SU-DHL-6 (cell line): ENCODE data around the gene RNU6-8.

Source experiments
- H2AFZ ChIP-seq: fragments of 200-600 bp; sonication (generic); 2 replicates; pipeline ENCODE4 v1.6.1; 2014; ENCODE audit warnings: low read depth, mild to moderate bottlenecking, moderate library complexity, mixed read lengths, antibody characterized with exemption, low read length; ENCODE audit not compliant: severe bottlenecking
- H3F3A ChIP-seq: fragments of 200-600 bp; shearing (Covaris generic); 2 replicates; pipeline ENCODE4 v1.6.0; 2016; ENCODE audit warnings: antibody characterized with exemption, mild to moderate bottlenecking; ENCODE audit not compliant: insufficient read depth
- H3K27ac ChIP-seq: fragments of 200-600 bp; sonication (generic); 2 replicates; pipeline ENCODE4 v1.5.1; 2016; ENCODE audit warnings: low read depth, mild to moderate bottlenecking, low read length, moderate library complexity, mixed read lengths
- H3K27me3 ChIP-seq: fragments of 200-600 bp; sonication (generic), shearing (Covaris generic); 2 replicates; pipeline ENCODE4 v1.6.0; 2014; ENCODE audit warnings: mild to moderate bottlenecking, low read length
- H3K36me3 ChIP-seq: fragments of 200-600 bp; sonication (generic); 2 replicates; pipeline ENCODE4 v1.6.1; 2014; ENCODE audit warnings: mild to moderate bottlenecking, low read length, mixed read lengths
- H3K4me2 ChIP-seq: fragments of 300-600, 200-600 bp; shearing (Covaris generic), sonication (generic); 2 replicates; pipeline ENCODE4 v1.6.0; 2014; ENCODE audit warnings: low read length, low read depth, mild to moderate bottlenecking; ENCODE audit not compliant: poor library complexity, severe bottlenecking
- H3K4me3 ChIP-seq: fragments of 200-600 bp; sonication (generic); 2 replicates; pipeline ENCODE4 v1.5.1; 2014; ENCODE audit warnings: antibody characterized with exemption, low read length, mild to moderate bottlenecking, mixed read lengths; ENCODE audit not compliant: insufficient read depth, poor library complexity, severe bottlenecking
- H3K79me2 ChIP-seq: fragments of 200-600 bp; sonication (generic); 2 replicates; pipeline ENCODE4 v1.6.1; 2014; ENCODE audit warnings: mild to moderate bottlenecking, low read length, moderate library complexity; ENCODE audit not compliant: insufficient read depth
- H3K9ac ChIP-seq: fragments of 200-600 bp; sonication (generic); 2 replicates; pipeline ENCODE4 v1.7.0; 2014; ENCODE audit warnings: mild to moderate bottlenecking, low read length
- H3K9me2 ChIP-seq: fragments of 200-600 bp; sonication (generic); replicated peaks from 2 replicates; pipeline ENCODE4 v1.6.1; 2014; ENCODE audit warnings: low read length; ENCODE audit not compliant: insufficient read depth
- H3K9me3 ChIP-seq: fragments of 200-600 bp; sonication (generic); 2 replicates; pipeline ENCODE4 v1.6.1; 2014; ENCODE audit warnings: low read length, mixed read lengths; ENCODE audit not compliant: insufficient read depth
- H4K20me1 ChIP-seq: fragments of 200-600 bp; sonication (generic); 2 replicates; pipeline ENCODE4 v1.6.1; 2014; ENCODE audit warnings: low read depth, mild to moderate bottlenecking, antibody characterized with exemption, low read length, moderate library complexity, mixed read lengths
- EZH2phosphoT487 ChIP-seq: fragments of 200-600 bp; sonication (generic), shearing (Covaris generic); conservative IDR thresholded peaks from 2 replicates; pipeline ENCODE4 v1.6.1; 2018; ENCODE audit warnings: mild to moderate bottlenecking, antibody characterized with exemption, low read length, moderate library complexity, mixed read lengths
- TF ChIP-seq, protein P1 (sequence below): fragments of 200-600 bp; sonication (generic); IDR thresholded peaks from one replicate; pipeline ENCODE4 v1.5.1; 2017; ENCODE audit warnings: antibody characterized with exemption, mild to moderate bottlenecking, low read length, moderate library complexity; ENCODE audit not compliant: insufficient read depth, poor library complexity, severe bottlenecking

Gene RNU6-8

DNA sequence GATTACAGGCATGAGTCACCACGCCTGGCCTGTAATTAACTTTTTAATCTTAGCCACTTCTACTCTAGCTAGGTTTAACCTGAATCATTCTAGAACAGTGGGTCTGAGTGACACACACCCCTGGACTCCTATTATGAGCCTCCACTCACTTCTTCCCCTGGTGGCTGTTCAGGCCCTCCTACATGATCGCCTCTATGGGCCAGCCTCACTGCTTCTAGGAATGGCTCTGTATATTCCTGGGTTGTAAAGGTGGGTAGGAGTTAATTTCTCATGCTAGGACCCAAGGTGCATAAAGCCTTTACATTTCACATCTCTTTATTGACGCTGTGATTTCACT lies 8.0 kb upstream of the RNU6-8 start:
- no peaks in the 10 kb centered on the region for H3K79me2 ChIP-seq
- H3K27ac ChIP-seq, result no peak overlapping the region
- no peak overlapping the region for H2AFZ ChIP-seq
- H3F3A ChIP-seq, result no peaks in the 10 kb centered on the region
- no peak overlapping the region for H3K4me2 ChIP-seq
- no peaks in the 10 kb centered on the region for H3K9me3 ChIP-seq
- H3K9me2 ChIP-seq, result no peaks in the 10 kb centered on the region
- no peaks in the 10 kb centered on the region for H4K20me1 ChIP-seq
- H3K36me3 ChIP-seq, result no peaks in the 10 kb centered on the region
- no peak overlapping the region for H3K4me3 ChIP-seq
- H3K27me3 ChIP-seq, result no peaks in the 10 kb centered on the region
- TF ChIP-seq EZH2phosphoT487, result no peak
- TF ChIP-seq, protein P1, sequence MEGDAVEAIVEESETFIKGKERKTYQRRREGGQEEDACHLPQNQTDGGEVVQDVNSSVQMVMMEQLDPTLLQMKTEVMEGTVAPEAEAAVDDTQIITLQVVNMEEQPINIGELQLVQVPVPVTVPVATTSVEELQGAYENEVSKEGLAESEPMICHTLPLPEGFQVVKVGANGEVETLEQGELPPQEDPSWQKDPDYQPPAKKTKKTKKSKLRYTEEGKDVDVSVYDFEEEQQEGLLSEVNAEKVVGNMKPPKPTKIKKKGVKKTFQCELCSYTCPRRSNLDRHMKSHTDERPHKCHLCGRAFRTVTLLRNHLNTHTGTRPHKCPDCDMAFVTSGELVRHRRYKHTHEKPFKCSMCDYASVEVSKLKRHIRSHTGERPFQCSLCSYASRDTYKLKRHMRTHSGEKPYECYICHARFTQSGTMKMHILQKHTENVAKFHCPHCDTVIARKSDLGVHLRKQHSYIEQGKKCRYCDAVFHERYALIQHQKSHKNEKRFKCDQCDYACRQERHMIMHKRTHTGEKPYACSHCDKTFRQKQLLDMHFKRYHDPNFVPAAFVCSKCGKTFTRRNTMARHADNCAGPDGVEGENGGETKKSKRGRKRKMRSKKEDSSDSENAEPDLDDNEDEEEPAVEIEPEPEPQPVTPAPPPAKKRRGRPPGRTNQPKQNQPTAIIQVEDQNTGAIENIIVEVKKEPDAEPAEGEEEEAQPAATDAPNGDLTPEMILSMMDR, result no peak
- no peak overlapping the region for H3K9ac ChIP-seq

DNA sequence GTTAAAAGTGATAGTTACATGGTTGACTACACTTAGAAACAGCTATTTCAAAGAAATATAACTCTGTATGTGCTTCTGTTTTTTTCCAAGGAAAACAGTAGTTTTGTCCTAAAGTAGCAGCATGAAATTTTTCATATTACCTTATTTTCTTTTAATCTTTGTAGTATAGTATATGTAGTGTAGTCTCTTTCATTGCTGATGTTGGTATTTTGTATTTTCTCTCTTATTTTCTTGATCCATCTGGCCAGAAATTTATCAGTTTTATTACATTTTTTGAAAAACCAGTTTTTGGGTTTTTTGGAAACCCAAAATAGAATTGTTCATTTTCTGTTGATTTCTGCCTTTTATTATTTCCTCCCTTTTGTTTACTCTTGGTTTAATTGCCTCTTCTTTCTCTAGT lies 6.4 kb upstream of the RNU6-8 start:
- Histone ChIP-seq H3K79me2 (no peaks in the 10 kb centered on the region), H3K9me3 (no peaks in the 10 kb centered on the region), H3K4me3 (no peak overlapping the region), H3K9ac (no peak overlapping the region), H3K27me3 (no peaks in the 10 kb centered on the region), H2AFZ (no peak overlapping the region), H3K4me2 (no peak overlapping the region), H4K20me1 (no peaks in the 10 kb centered on the region), H3K9me2 (no peaks in the 10 kb centered on the region), H3K27ac (no peak overlapping the region), H3F3A (no peaks in the 10 kb centered on the region), H3K36me3 (no peaks in the 10 kb centered on the region)
- TF ChIP-seq, protein P1, result no peak
- no peak for TF ChIP-seq EZH2phosphoT487

DNA sequence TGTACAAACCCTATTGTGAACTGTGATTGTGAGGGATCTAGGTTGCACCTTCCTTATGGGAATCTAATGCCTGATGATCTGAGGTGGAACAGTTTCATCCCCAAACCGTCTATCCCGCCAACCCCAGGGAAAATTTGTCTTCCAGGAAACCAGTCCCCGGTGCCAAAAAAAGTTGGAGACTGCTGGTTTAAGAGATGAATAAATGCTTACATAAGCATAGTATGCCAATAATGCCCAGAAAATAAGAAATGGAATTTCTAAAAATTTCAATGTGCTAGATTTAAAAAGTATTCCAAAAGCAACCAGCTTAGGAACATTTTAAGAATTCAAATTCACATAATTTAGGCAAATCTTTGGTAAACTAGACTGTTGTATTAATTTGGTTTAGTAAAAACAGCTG lies 5.4 kb upstream of the RNU6-8 start:
- Histone ChIP-seq H4K20me1 (no peaks in the 10 kb centered on the region), H3K4me2 (no peak overlapping the region), H3K4me3 (no peak overlapping the region), H3K79me2 (no peaks in the 10 kb centered on the region), H3K9me3 (no peaks in the 10 kb centered on the region), H3K36me3 (no peaks in the 10 kb centered on the region), H3K9ac (no peak overlapping the region), H3K27me3 (no peaks in the 10 kb centered on the region), H3F3A (no peaks in the 10 kb centered on the region), H3K9me2 (no peaks in the 10 kb centered on the region), H2AFZ (no peak overlapping the region), H3K27ac (no peak overlapping the region)
- no peak for TF ChIP-seq EZH2phosphoT487
- TF ChIP-seq, protein P1, result no peak

DNA sequence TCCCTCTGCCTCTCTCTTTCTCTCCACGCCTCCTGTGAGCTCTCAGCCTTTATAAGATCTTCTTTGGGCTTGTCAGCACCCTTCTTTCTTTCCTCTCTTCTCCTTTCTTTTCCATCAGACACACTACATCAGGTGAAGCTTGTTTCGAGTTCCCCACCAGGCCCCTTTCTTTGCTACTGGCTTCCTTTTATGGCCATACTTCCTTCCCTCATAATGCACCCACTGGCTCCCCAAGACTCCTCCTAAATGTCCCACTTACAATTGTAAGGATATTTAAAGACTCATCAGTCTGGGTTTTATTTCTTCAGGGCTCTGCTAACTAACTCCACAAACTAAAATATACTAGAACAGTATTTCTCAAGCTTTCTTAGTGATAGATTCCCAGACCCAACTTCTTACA lies 3.5 kb upstream of the RNU6-8 start:
- Histone ChIP-seq H3K27ac (no peak overlapping the region), H3K79me2 (no peaks in the 10 kb centered on the region), H3K36me3 (no peaks in the 10 kb centered on the region), H3F3A (peaks cover 8% of the 10 kb centered on the region), H3K27me3 (no peaks in the 10 kb centered on the region), H2AFZ (no peak overlapping the region), H3K9ac (no peak overlapping the region), H3K4me3 (no peak overlapping the region), H4K20me1 (no peaks in the 10 kb centered on the region), H3K4me2 (no peak overlapping the region), H3K9me2 (no peaks in the 10 kb centered on the region), H3K9me3 (no peaks in the 10 kb centered on the region)
- TF ChIP-seq EZH2phosphoT487, result no peak
- TF ChIP-seq, protein P1, result no peak
